Activated CD4-positive, alpha-beta T cell treated with anti-CD3 and anti-CD28 coated beads for 36 hours (primary cell): ENCODE results near the gene EFCC1. TPM values are rescaled to one million over a fixed set of nuclear protein-coding genes. Genes with fewer than 3 reads are reported as not detected.

Experiments used
- ATAC-seq: fragments of 200-7000 bp; cut with Tn5 transposase; one replicate; pipeline ENCODE4 v1.10.0; 2021; ENCODE audit warnings: mild to moderate bottlenecking, moderate library complexity
- CTCF ChIA-PET: fragments of 350-600 bp; sonication (Branson Sonifier 250); formaldehyde crosslinking; loops from one replicate; lab custom pipeline; 2021; ENCODE audit warnings: antibody characterized with exemption; lab: Charles Lee
- POLR2A ChIA-PET: fragments of 350-600 bp; sonication (Branson Sonifier 250); formaldehyde crosslinking; loops from one replicate; lab custom pipeline; 2021; ENCODE audit warnings: antibody characterized with exemption, inconsistent platforms; lab: Charles Lee
- DNase-seq: peaks from one replicate; pipeline ENCODE4 v3.0.0-alpha.2; 2020
- H3K27ac Mint-ChIP-seq: one replicate; pipeline ENCODE4 v1.8.0; 2021; ENCODE audit warnings: mixed read lengths
- H3K27me3 Mint-ChIP-seq: one replicate; pipeline ENCODE4 v1.8.0; 2021; ENCODE audit warnings: mixed read lengths
- H3K36me3 Mint-ChIP-seq: one replicate; pipeline ENCODE4 v1.8.0; 2021; ENCODE audit warnings: low read depth, mixed read lengths
- H3K4me1 Mint-ChIP-seq: one replicate; pipeline ENCODE4 v1.8.0; 2021; ENCODE audit warnings: mixed read lengths
- H3K4me3 Mint-ChIP-seq: one replicate; pipeline ENCODE4 v1.8.0; 2021; ENCODE audit warnings: mild to moderate bottlenecking, moderate library complexity, mixed read lengths
- H3K9me3 Mint-ChIP-seq: one replicate; pipeline ENCODE4 v1.8.0; 2021; ENCODE audit warnings: low read depth, mixed read lengths
- intact Hi-C, 2 experiments: fragments of 100-400 bp; cut with DNase I in 1 of 2; cut with micrococcal nuclease in 1 of 2; formaldehyde crosslinking; loops; one replicate each; pipeline versions ENCODE4 v1.14.2 to v1.15.1; 2022 to 2024; cut with DNase I, micrococcal nuclease
- total RNA-seq, 2 experiments: library from RNA; stranded (reverse); gene quantifications; one replicate each; pipeline ENCODE4 v1.2.3, GENCODE V29; 2021

EFCC1 gene
- total RNA-seq, 2 experiments from 2014 or later: 0.19 to 0.39 TPM

DNA sequence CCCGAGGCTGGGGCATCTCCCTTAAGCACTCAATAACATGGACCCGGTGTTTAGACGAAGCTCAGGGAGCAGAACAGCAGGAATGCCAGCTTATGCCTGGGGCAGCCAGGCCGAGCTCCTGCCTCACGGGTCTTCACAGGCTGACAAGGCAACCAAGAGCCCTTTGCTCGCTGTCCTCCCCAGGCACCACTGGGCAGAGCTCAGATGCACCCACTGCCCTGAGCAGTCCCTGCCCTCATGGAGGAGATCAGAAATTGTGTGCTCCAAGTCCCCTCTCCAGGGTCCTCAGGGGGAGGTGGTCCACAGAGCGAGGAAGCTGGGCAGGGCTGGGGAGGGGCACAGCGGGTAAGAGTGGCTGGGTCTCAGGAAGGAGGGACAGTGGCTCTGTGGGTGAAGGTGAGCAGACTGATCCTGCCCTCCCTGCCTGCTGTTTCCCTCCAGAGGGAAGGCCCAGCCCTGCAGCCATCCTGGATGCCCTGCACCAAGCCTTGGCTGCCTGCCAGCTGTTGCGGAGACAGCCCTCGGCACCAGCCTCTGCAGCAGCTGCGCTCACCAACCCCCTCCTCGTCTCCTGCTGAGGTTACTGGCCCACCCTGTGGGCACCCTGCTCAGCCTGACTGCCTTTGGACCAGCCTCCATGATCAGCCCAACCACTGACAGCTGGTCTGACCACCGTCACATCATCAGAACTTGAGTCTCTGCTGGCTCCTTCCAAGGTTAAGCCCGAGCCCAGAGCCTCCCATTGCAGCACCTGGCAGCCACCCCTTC lies 38.4 kb downstream of the EFCC1 start:
- CTCF ChIA-PET: interaction anchor here (1.1 kb wide), 1 partner anchor 11 kb away, joined by 4 read pairs; no protein-coding TSS in a partner anchor
- H3K4me1 Mint-ChIP-seq: peaks cover 14% of the 10 kb centered on the region
- H3K27ac Mint-ChIP-seq: no peak overlapping the region
- ATAC-seq: no peak
- POLR2A ChIA-PET: no interaction called here
- H3K36me3 Mint-ChIP-seq: no peaks in the 10 kb centered on the region
- H3K27me3 Mint-ChIP-seq: peaks cover 14% of the 10 kb centered on the region
- intact Hi-C loops: no loop called here
- H3K4me3 Mint-ChIP-seq: no peak overlapping the region
- no peaks in the 10 kb centered on the region for H3K9me3 Mint-ChIP-seq
- no peak for DNase-seq

DNA sequence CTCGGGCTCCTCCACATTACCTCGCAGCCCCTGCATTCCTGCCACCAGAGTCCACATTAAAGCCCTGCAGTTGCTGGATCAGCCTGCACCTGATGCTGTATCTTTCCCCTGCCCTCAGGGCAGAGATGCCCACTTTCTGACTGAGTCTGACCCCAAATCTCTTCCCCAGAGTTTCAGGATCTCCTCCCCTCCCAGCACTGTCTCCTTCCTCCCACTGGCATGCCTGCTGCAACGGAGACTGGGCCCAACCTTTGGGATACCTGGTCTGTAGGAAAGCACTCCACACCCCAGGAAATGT lies 38.9 kb downstream of the EFCC1 start:
- no peak for ATAC-seq
- Mint-ChIP-seq H3K4me1 (peaks cover 14% of the 10 kb centered on the region), H3K4me3 (no peak overlapping the region), H3K27me3 (peaks cover 14% of the 10 kb centered on the region), H3K36me3 (no peaks in the 10 kb centered on the region), H3K27ac (no peak overlapping the region), H3K9me3 (no peaks in the 10 kb centered on the region)
- no peak for DNase-seq
- ChIA-PET CTCF (no interaction called here), POLR2A (no interaction called here)
- intact Hi-C loops: no loop called here

DNA sequence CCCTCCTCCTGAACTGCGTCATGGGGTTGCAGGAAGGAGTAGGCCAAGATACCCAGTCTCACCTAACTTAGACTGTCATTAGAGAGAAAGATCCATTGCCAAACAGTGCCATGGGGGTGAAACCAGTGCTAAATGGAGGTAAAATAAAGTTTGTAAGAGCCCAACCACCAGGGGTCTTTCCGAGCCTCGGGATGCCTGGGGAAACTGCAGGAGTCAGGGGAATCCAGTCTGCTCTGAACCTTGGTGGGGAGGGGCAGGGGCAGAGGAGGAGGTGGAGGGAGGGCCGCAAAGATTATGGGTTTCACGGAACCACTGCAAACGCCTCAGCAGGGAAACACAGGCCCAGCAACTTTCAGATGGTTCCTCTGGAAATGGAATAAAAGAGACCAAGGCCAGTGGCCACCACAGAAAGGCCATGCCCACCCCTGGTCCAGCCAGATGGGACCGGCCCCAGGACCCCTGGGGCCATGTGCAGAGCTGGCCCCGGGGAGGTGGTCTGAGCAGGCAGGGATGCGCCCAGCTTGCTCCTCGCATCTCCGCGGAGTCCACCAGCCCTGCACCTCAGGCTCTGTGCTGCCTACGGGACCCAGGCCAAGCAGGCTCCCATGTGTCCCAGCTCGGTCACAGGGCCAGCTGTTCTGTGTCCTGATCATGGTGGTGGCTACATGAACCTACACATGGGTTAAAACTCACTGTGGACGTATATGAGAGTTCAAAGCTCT lies 39.6 kb downstream of the EFCC1 start:
- no peak overlapping the region for H3K4me3 Mint-ChIP-seq
- ChIA-PET CTCF (interaction anchor here (1.5 to 2.6 kb wide), 3 partner anchors 11 to 13 kb away, joined by 7 to 10 read pairs (median 8); no protein-coding TSS in a partner anchor), POLR2A (no interaction called here)
- no peak overlapping the region for H3K27ac Mint-ChIP-seq
- DNase-seq (no peak), ATAC-seq (no peak)
- intact Hi-C loops: no loop called here
- H3K4me1 Mint-ChIP-seq: peaks cover 6% of the 10 kb centered on the region
- H3K27me3 Mint-ChIP-seq: peaks cover 16% of the 10 kb centered on the region
- H3K9me3 Mint-ChIP-seq: no peaks in the 10 kb centered on the region
- no peaks in the 10 kb centered on the region for H3K36me3 Mint-ChIP-seq

DNA sequence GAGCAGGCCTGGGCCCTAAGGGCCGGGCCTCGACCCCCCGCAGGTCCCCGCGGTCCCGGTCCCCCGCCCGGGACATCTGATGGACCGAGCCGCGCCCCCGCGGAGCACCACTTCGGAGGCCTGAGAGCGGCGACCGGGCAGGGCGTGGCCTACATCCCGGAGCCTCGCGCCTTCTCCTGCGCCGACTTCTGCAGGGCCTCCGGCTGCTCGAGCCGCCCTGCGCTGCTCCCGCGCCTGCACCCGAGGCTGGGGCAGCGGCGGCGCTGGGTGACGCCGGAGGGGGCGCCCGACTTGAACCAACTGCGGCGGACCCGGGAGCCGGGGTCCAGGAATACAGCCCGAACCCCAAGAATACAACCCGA lies 44.6 kb downstream of the EFCC1 start:
- Mint-ChIP-seq H3K9me3 (peaks cover 5% of the 10 kb centered on the region), H3K27ac (no peak overlapping the region), H3K4me1 (no peaks in the 10 kb centered on the region), H3K4me3 (no peak overlapping the region), H3K27me3 (peaks cover 13% of the 10 kb centered on the region), H3K36me3 (no peaks in the 10 kb centered on the region)
- POLR2A ChIA-PET: interaction anchor here (0.6 kb wide), 1 partner anchor 118 kb away, joined by 3 read pairs; no protein-coding TSS in a partner anchor
- intact Hi-C loops: no loop called here
- CTCF ChIA-PET: interaction anchor here (0.6 to 1.8 kb wide), 5 partner anchors 9 to 116 kb away, joined by 4 to 8 read pairs (median 4); no protein-coding TSS in a partner anchor
- ATAC-seq: peak; percentile 98
- peak; percentile 68 for DNase-seq

DNA sequence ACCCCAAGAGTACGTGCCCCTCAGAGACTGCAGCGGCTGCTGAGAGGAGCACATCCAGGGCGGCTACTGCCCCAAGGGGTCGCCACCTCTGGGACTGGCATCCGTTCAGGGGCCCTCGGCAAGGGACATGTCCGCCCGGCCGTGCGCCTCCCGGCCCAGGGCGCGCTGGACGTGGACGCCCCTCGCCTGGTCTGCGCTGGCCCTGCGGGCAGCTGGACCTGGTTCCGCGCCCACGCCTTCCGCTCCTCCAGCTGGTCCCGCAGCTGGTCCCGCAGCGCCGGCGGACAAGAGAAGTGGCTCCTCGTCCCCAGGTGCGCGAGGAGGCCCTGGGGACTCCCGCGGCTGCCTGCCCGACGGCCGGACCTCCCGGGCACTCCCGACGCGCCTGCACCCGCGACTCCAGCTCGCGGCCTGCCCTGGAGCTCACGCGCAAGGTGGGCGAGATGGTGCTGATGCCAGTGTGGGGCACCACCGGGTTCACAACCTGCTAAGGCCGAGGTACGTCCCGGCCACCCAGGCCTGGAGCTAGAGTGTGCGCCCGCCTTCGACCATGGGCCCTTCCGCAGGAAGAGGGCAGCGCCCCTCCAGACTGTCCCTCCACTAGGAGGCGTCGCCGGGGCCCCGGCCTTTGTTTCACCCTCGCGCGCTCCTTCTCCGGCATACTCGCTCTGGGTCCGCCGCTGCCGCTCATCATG lies 45.1 kb downstream of the EFCC1 start:
- H3K27me3 Mint-ChIP-seq: peaks cover 13% of the 10 kb centered on the region
- POLR2A ChIA-PET: interaction anchor here (0.6 kb wide), 2 partner anchors 15 to 118 kb away, joined by 3 read pairs; no protein-coding TSS in a partner anchor
- intact Hi-C loops: no loop called here
- no peaks in the 10 kb centered on the region for H3K36me3 Mint-ChIP-seq
- H3K27ac Mint-ChIP-seq: no peak overlapping the region
- H3K4me3 Mint-ChIP-seq: no peak overlapping the region
- peaks cover 5% of the 10 kb centered on the region for H3K9me3 Mint-ChIP-seq
- H3K4me1 Mint-ChIP-seq: no peaks in the 10 kb centered on the region
- DNase-seq: peak; percentile 25
- peak; percentile 42 for ATAC-seq
- CTCF ChIA-PET: interaction anchor here (0.6 to 1.8 kb wide), 4 partner anchors 9 to 115 kb away, joined by 4 to 8 read pairs (median 4); no protein-coding TSS in a partner anchor

DNA sequence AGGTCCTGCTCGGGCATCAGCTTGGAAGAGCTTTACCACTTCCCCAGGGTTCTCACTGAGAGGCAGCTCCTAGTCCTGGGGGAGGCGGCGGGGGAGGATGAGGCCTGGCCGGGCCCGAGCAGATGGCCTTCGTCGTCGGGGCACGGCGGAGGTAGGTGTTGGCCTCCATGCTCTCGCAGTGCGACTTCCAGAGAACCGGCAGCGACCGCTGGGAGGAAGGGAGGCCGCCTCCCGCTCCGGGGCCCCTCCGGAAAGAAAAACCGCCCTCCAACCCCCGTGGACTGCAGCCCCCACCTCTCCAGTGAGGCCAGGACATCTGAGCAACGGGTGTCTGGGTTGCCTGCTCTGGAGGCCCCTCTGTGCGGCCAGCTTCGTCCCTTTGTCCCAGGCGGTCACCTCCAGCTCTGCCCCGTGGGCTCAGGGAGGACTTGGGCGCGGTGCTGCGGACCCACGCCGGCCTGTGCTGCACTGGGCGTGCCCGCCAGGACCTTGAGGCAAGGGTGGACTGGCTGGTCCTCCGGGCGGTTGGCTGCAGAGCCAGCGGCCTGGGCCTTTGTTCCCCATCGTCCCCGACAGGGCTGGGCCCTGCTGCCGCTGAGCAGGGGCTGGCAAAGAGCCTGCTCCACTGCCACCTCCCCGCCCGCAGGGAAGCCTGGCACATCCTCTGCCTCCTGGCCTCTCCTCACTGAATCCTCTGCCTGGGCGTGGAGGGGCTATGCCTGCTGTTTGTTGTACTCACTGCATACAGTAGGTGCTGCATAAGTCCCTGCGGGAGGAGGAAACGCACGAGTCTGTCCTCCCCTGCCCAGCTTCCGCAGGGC lies 45.8 kb downstream of the EFCC1 start:
- intact Hi-C loops: no loop called here
- H3K9me3 Mint-ChIP-seq: peaks cover 5% of the 10 kb centered on the region
- ChIA-PET POLR2A (interaction anchor here (0.6 kb wide), 1 partner anchor 16 kb away, joined by 3 read pairs; no protein-coding TSS in a partner anchor), CTCF (interaction anchor here (0.7 to 1.8 kb wide), 4 partner anchors 10 to 115 kb away, joined by 3 to 8 read pairs (median 4); no protein-coding TSS in a partner anchor)
- H3K27ac Mint-ChIP-seq: no peak overlapping the region
- H3K4me3 Mint-ChIP-seq: no peak overlapping the region
- no peaks in the 10 kb centered on the region for H3K36me3 Mint-ChIP-seq
- no peak for DNase-seq
- H3K4me1 Mint-ChIP-seq: no peaks in the 10 kb centered on the region
- ATAC-seq: no peak
- peaks cover 13% of the 10 kb centered on the region for H3K27me3 Mint-ChIP-seq

DNA sequence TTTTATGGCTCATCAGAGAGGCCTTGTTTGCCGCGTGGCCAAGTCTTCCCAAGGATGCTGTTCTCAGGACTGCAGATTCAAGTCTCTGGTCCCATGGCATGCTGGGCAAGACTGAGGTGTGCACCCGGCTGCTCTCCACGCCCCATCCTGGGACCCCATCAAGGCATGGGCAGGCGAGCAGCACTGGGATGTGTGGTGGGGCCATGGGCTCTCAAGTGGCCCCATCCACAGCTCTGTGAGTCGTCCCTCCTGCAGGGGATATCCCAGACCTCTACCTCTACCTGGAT lies 46.4 kb downstream of the EFCC1 start:
- no peaks in the 10 kb centered on the region for H3K4me1 Mint-ChIP-seq
- CTCF ChIA-PET: interaction anchor here (0.7 to 1.8 kb wide), 2 partner anchors 31 to 76 kb away, joined by 3 to 5 read pairs; no protein-coding TSS in a partner anchor
- H3K27me3 Mint-ChIP-seq: peaks cover 10% of the 10 kb centered on the region
- no peaks in the 10 kb centered on the region for H3K36me3 Mint-ChIP-seq
- intact Hi-C loops: no loop called here
- POLR2A ChIA-PET: no interaction called here
- DNase-seq (no peak), ATAC-seq (no peak)
- no peak overlapping the region for H3K27ac Mint-ChIP-seq
- peaks cover 5% of the 10 kb centered on the region for H3K9me3 Mint-ChIP-seq
- H3K4me3 Mint-ChIP-seq: no peak overlapping the region

DNA sequence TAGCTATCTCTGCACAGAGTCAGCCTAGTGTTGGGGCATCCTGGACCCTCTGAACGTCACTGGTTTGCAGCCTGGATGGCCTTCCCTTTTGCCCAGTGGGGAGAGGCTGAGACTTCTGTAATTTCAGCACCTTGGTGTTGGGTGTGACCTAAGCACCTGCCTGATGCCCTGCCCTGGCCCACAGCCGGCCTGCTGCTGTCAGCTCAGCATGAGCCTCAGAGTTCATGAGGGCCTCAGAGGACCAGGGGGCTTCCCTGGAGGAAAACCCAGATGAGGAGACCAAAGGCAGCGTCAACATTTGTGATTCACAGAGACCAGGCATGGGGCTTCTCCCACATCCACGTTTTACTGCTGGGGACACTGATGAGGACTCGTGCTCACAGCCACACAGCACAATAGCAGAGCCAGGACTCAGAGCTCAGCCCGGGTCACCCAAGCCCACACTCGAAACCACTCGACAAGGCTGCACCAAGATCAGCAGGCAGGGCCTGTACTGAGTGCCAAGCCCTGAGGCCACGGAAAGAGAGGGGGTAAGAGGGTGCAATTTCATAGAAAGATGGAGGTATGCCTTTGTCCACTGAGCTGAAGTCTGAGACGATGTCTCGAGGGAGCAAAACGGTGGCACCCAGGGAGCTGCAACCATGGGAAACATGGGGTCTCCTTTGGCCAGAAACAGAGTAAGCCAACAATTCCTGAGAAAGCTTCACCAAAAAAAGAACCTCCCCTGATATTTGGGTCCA lies 49.6 kb downstream of the EFCC1 start:
- intact Hi-C loops: no loop called here

DNA sequence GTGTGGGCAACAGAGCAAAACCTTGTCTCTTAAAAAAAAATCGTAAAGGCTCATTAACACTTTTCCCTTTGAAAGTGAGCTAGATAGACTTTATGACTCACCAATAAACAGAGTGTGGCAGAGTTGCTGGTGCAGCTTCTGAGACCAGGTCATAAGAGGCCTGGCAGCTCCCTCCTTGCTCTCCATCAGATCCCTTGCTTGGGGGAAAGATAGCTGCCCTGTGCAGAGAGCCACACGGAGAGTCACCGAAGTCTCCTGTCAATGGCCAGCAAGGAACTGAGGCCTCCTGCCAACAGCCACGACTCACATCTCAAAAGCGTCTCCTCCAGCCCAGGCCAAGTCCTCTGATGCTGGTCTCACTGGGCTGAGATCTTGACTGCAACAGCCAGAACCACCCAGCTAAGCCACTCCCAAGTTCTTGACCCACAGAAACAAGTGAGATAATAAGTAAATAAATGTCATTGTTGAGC lies 50.8 kb downstream of the EFCC1 start:
- Mint-ChIP-seq H3K36me3 (no peaks in the 10 kb centered on the region), H3K27me3 (no peaks in the 10 kb centered on the region), H3K27ac (no peak overlapping the region), H3K4me1 (peaks cover 10% of the 10 kb centered on the region), H3K4me3 (no peak overlapping the region), H3K9me3 (peaks cover 5% of the 10 kb centered on the region)
- POLR2A ChIA-PET: interaction anchor here (0.5 to 0.7 kb wide), 2 partner anchors 8 to 367 kb away, joined by 3 to 6 read pairs; no protein-coding TSS in a partner anchor
- CTCF ChIA-PET: interaction anchor here (0.7 to 6.1 kb wide), 16 partner anchors 10 to 250 kb away, joined by 3 to 97 read pairs (median 4); partner anchors contain the start of genes CFAP92 and COPG1
- no peak for DNase-seq
- intact Hi-C loops: loop anchor here in 1 of 2 experiments (2.0 kb wide), 1 partner anchor 69 kb away; the partner anchor contains the start of gene RAB43
- no peak for ATAC-seq

More for the DNA sequence above, 49.6 kb downstream of the EFCC1 start:
- ChIA-PET POLR2A (no interaction called here), CTCF (interaction anchor here (0.6 to 6.1 kb wide), 11 partner anchors 9 to 251 kb away, joined by 3 to 97 read pairs (median 7); partner anchors contain the start of gene COPG1)
- no peaks in the 10 kb centered on the region for H3K27me3 Mint-ChIP-seq
- H3K36me3 Mint-ChIP-seq: no peaks in the 10 kb centered on the region
- ATAC-seq (no peak), DNase-seq (no peak)
- no peak overlapping the region for H3K4me3 Mint-ChIP-seq
- no peak overlapping the region for H3K27ac Mint-ChIP-seq
- H3K4me1 Mint-ChIP-seq: peaks cover 10% of the 10 kb centered on the region
- H3K9me3 Mint-ChIP-seq: peaks cover 5% of the 10 kb centered on the region

DNA sequence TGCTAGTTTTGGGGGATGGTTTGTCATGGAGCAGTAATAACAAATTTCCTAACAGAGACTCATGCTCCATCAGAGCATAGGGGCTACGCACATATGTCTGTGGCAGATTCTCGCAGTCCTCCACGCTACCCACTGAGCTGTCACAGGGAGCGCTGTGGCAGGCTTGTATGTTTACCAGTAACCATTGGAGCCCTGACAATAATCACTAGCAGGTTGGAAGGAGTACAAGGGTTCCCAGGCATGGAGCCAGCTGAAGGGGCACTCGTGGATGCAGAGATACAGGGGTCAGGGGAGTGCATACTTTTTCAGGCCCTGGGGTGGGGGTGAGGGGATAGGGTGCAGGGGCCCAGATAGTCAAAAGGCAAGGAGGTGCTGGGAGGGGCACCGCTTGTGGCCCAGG lies 51.6 kb downstream of the EFCC1 start:
- intact Hi-C loops: loop anchor here (1.0 to 2.0 kb wide), 9 partner anchors 15 to 197 kb away; partner anchors contain the start of genes ISY1 (in 2 of the 2), COPG1 (in 1 of the 2) and RAB43 (in 1 of the 2)

More for the DNA sequence above, 51.6 kb downstream of the EFCC1 start:
- ATAC-seq (no peak), DNase-seq (no peak)
- H3K27ac Mint-ChIP-seq: no peak overlapping the region
- no peaks in the 10 kb centered on the region for H3K36me3 Mint-ChIP-seq
- peaks cover 5% of the 10 kb centered on the region for H3K9me3 Mint-ChIP-seq
- ChIA-PET CTCF (interaction anchor here (0.5 to 6.1 kb wide), 32 partner anchors 11 to 411 kb away, joined by 3 to 97 read pairs (median 6); partner anchors contain the start of genes CFAP92, COPG1, HMCES and RAB43), POLR2A (no interaction called here)
- H3K4me3 Mint-ChIP-seq: no peak overlapping the region
- peaks cover 10% of the 10 kb centered on the region for H3K4me1 Mint-ChIP-seq
- H3K27me3 Mint-ChIP-seq: no peaks in the 10 kb centered on the region
